Activated CD8-positive, alpha-beta memory T cell treated with anti-CD3 and anti-CD28 coated beads for 48 hours (primary cell): Measurements from ENCODE around the gene CDCA4.
"Not testable (repeated sequence)": the region's sequence is repeated elsewhere in the genome, so short reads cannot be mapped to it uniquely, and the experiment has no call there.

Experiments used
- DNase-seq, 3 experiments: peaks; one replicate each; pipeline ENCODE4 v3.0.0-alpha.2; 2020; ENCODE audit warnings: low read depth in 2 of 3, low spot score in 2 of 3

CDCA4 gene

DNA sequence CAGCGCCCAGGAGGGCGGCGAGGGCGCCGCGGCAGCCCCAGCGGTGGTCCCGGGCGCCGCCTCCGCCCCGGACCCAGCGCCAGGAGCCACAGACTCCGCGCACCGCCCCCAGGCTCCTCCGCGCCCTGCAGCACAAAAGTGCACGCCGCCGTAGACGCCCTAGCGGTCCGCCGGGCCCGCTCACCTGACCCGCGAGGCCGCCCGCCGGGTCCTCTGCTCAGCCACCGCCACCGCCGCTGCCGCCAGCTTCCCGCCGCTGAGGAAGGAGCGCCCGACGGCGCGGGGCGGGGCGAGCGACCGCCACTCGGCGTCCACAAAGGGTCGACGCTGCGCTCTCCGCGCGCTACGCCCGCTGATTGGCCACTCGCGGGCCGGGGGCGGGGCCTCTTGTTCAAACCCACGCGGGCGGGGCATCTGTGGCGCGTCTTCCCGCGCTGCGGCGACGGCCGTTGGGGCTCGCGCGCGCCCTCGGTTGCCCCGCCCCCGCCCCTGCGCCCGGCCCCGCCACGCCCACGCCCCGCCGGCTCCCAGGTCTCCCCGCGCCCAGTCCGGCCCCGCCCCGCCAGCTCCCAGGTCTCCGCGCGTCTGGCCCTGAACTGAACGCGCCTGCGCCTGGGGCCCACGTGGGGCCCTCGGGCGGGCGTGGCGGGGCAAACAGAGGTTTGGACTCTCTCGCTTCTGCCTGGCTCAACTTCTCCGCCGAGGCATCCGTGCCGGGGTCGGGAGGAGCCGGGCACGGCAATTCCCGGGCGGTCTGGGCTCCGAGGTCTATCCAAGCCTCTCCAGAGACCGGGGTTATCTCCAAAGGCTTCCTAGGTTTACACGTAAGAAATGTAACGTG lies at the start of gene CDCA4:
Gene CDCA4, minus strand, starts transcription at position 269 of the 841 bp plus-strand sequence. CDS start 9,154 bp downstream, outside the sequence.
- DNase-seq, result peak; percentile 96 to 97 (median 96)

DNA sequence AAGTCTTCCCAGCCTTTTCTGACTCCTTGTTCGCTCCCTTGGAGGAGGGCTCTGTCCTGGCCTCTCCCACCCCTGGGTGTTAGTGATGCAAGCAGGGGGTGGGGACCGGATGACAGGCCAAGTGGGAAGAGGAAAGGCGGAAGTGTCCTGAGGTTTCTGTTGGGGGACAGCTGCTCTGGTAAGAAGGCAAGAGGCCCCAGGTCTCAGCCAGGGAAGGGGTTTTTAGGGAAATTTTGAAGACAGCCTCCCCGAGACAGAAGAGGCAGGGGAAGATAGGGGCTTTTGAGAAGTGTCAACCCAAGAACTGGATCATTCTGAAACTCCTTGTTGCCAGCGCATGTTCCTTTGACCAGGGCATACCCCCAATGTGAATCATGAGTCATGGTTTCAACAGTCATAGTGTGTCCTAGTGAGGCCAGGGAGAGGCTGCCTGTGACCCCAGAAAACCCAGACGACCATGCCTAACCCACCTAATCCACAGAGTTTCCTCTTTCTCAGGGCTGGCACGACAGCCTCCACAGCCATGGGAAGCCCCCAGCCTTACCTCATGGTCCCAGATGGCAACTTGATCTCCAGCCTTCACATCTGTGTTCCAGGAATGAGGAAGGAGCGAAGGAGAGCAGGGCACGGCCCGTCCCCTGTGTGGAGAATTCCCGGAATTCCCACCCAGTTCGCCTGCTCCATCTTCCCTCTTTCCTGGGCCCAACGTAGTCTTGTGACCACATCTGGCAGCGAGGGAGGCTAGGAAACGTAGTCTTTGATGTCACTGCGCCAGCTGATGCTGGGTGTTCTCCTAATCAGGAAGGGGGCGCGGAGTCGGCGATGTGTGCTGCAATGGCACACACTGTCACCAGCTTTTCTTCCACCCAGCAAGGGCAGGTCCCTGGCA lies 49.2 kb upstream of the CDCA4 start:
- DNase-seq, result no peak

DNA sequence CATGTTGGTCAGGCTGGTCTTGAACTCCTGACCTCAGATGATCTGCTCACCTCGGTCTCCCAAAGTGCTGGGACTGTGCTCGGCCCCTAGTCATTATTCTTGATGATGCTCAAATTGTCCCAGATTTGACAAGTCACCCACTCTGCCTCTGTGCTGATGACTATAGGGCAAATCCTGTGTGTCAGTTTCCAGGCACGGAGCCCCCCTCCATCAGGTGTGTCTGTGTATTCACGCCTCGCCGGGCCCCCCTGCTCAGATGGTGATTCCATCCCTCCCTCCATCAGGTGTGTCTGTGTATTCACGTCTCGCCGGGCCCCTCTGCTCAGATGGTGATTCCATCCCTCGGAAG lies 48.6 kb upstream of the CDCA4 start:
- no peak for DNase-seq

DNA sequence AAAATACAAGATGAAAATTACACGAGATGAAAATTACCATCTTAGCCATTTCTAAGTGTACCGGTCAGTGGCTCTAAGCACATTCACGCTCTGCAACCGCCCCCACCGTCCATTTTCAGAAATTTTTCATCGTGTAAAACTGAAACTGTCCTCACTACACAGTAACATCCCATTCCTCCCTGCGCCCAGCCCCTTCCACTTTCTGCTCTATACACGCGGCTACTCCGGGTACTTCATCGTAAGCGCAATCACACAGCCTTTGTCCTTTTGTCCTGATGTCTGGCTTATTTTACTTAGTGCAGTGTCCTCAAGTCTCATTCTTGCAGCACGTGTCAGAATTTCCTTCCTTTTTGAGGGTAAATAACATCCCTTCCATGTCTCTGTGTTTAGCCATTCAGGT lies 47.9 kb upstream of the CDCA4 start:
- DNase-seq, result no peak

DNA sequence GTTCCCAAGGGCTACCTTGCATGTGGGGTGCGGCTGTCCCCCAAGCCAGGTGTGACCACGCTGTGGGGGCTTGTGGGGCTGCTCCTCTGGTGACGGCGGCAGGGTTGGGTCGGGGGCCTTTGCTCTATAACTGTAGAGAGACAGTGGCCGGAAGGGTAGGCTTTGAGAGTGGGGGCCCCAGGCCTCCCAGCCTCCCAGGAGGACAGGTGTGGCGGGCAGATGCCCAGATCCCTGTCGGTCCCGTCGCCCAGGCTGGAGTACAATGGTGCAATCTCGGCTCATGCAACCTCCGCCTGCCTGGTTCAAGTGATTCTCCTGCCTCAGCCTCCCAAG lies 47.1 kb upstream of the CDCA4 start:
- DNase-seq, result no peak

DNA sequence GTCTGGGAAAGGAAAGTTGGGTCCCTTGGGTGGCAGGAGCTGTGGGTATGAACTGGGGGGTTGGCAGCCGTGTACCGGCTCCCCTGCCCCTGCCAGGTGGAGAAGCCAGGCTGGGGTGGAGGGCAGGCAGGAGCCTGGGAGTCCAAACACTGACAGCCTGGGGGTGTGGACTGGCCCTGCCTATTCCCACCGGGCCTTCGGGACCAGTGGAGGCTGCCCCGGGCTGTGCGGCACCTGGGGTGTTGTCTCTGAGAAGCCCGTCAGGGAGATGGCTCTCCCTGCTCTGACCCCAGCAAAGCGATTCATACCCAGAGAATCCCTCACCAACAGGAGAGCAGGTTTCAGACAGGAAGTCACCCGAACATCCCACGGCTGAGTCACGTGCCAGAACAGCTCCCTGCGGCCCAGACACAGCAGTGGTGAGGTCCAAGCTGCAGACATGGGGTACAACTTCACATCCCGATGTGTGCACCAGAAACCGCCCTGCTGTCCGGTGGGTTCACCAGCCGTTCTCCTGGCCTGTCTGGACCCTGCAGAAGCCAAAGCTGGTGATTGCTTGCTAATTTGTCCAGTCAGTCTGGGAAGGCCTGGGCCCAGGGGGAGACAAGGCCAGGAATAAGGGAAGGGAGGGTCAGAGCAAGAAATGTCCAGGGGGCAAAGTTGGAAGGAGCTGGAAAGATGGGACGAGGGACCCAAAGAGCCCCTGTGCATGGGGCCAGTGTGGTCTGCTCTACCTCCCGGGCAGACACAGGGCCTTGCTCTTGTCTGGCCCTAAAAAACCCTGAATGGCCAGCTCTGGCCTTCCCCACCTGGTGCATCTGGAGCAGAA lies 46.5 kb upstream of the CDCA4 start:
- no peak for DNase-seq

DNA sequence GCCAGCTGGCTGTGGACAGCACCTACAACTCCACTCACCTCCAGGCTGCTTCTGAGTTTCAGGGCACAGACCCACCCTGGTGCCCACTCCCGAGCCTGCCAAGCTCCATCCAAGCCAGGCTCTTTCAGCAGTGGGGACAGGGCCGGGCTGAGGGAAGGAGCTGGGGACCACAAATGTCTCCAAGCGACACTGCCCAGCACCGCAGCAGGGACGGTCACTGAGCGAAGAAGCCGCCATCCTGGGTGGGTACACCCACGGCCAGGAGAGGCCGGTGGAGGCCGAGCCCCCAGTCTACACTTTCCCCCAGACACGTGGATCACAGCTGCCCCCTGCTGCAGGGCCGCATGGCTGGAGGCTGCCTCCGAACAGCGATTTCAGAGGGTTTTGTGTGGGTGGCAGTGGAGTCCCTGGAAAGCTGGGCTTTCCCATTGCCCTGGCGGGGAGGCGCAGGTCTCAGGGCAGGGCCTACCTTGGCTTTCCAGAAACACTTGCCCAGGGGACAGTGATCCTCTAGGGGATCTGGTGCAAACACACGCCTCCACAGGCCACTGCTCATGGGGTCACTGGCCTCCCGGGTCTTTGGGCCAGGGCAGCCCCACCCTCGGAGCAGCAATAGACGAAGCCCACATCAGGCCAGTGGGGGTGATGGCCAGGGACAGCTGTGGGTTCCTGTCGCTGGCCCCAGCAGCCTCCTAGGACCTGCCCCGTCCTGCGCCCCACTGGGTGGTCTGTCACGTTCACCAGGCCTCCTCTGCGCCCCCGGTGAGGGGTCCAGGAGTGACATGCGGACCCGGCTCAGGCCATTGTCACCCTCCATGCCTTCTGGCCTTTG lies 45.6 kb upstream of the CDCA4 start:
- DNase-seq, result no peak

DNA sequence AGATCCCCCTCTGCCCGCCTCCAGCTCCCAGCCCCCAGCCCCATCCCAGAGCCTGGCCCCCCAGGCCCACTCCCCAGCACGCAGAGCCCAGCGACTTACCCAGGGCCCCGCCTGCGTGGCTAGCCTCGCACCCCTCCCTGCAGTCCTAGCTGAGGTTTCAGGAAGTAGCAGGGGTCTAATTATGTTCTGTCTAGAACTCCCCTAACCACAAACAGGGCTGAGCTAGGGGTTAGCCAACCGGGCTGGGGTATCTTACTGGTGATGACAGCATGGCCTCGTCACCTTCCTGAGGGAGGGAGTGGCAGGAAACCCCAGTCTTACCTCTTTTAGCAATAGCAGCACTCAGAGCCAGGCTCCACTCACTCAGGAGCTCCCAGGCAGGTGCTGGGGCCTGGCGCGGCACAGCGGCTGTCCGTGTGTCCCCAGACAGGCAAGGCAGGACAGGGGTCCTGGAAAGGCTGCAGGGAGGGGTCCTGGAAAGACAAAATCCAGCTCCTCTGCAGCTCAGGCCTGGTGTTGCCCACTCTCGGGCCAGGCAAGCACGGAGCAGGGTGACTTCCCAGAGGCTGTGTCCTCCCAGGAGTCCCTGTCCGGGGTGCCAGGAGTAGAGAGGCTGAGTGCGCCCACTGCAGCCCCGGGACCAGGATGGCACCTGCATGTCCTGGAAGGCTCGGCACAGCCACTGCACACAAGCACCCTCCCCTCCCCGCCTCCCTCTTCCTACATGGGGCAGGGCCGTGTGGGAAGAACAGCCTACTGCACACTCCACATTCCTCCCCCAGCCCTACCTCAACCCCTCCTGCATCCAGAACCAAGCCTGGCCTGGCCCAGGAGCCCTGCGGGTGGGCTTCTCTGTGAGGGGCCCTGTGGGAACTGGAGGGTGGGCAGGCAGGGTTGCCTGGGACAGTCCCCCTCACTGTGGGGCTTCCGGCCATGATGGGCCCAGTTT lies 44.7 kb upstream of the CDCA4 start, which contains the start of gene GPR132:
Gene GPR132, minus strand, starts transcription at position 151 of the 949 bp plus-strand sequence. CDS start 10,010 bp downstream, outside the sequence.
- peak; percentile 55 to 75 (median 68) for DNase-seq

DNA sequence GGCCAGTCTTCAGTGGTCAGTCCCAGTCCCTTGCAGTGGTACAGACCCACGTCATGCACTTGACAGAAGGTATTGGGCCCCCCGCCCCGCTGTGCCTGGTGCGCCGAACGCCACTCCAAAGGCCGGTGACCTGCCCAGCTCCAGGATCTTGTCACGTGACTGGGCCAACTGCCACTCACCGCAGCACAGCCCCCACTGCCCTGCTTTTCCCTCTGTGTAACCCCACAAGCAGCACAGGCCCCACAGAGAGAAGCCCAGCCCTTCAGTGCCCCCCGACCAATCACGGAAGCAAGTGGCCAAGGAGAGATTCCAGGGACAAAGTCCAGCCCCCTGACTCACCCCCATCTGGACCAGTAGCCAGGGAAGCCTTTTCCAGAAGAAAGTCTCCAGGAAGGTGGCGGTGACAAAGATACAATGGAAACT lies 43.8 kb upstream of the CDCA4 start:
- DNase-seq, result no peak

DNA sequence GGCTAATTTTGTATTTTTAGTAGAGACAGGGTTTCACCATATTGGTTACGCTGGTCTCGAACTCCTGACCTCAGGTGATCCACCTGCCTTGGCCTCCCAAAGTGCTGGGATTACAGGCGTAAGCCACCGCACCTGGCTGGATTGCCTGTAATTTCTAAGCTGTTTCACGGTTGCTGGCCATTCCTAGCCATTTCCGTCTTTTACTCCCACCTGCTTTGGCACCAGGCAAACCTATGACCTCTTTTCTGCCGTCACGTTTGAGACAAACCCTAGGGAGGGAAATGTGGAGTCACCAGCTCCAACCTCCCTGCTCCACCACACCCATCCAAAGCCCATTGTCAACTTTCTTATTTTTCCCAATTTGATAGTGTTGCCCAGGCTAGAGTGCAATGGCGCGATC lies 43.1 kb upstream of the CDCA4 start:
- no peak for DNase-seq

DNA sequence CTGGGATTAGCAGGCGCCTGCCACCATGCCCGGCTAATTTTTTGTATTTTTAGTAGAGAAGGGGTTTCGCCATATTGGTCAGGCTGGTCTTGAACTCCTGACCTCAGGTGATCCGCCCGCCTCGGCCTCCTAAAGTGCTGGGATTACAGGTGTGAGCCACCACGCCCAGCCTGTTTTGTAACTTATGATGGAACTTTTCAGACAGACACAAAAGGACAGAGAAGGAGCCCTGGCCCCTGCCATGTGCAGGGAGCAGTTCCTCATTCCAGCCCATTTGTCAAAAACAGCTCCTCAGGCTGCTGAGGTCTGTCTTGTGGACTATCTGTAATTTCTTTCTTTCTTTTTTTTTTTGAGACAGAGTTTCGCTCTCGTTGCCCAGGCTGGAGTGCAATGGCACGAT lies 42.6 kb upstream of the CDCA4 start:
- not testable (repeated sequence) for DNase-seq

DNA sequence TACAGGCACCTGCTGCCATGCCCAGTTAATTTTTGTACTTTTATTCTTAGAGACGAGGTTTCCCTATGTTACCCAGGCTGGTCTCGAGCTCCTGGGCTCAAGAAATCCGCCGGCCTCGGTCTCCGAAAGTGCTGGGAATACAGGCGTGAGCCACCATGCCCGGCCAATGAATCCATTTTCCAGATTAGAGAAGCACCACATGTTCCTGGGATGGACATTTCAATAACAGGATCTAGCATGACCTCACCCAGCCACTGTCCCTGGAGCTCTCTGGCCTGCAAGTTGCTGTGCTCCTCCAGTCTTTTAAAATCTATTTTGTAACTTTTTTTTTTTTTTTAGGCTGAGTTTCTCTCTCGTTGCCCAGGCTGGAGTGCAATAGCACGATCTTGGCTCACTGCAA lies 42.2 kb upstream of the CDCA4 start:
- DNase-seq, result no peak

DNA sequence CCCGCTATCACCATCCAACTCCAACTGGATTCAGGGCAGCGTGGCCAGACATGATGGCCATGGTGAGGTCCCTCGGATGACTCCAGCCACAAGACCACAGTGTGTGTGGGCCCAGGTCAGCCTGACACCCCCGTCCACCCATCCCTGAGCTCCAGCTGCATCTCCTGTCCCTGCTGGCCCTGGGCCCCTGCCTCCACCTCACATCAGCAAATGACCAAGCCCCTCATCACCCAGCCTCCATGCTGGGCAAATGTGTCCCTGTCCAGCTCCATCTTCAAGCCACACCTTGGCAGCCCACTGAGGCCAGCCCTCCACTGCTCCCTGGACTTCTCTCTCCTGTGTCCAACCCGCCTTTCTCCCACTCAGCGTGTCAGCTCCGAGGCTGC lies 41.2 kb upstream of the CDCA4 start:
- no peak for DNase-seq

DNA sequence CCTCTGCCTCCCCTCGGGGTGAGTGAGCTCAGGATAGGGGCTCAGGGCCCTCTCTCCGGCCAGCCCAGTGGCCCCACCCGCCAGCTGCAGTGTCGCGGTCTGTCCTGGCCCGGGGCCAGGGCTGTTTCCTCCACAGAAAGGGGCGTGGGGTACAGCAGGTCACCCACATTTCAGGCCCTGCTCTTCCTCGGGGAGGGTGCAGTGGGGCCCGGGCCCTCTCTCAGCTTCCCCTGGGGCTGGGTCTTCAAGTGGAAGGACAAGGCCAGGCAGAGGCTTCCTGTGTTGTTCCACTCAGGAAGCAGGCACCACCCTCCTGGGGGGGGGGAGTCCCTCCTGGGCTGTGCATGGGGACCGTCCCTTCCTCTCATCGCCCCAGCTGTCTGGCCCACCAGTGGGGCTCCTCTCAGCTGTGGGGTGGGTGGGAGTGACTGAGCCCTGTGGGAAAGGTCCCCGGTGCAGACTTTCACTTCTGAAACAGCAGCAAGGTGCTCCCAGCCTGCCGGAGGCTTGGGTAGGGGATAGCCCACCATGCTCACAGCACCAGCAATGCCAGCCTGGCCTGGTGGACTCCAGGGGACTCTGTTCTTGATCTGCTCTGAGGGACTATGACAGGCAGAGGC lies 40.7 kb upstream of the CDCA4 start:
- peak in 1 of 3 experiments; percentile 60 for DNase-seq

DNA sequence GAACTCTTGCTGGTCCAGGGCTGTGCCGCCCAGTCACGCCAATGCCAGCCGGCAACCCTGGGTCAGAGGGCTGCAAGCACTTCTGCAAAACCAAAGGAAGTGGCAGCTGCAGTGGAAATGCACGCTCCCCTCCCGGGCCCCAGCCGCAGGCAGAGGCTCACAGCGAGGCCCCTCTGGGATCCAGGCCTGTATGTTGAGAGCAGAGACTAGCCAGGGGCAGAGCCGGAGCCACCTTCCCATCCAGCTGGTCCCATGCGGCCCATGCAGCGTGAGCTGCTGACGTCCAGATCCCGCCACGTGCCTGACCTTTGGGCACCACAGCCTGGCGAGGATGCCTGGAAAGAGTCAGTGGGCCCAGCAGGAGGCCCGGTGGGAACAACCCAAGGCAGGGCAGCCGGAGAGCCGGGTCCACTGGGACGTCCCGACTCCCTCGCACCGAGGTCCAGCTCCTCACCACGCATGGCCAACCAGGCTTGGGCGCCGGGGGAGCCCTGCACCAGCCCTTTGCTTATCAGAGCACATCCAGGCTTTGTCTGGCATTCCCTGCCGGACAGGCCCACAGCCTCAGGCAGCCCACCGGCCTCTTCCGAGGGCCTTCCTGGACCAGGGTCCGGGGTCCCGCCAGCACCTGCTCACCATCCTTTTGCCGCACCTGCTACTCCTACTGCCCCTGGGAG lies 40.0 kb upstream of the CDCA4 start:
- no peak for DNase-seq

DNA sequence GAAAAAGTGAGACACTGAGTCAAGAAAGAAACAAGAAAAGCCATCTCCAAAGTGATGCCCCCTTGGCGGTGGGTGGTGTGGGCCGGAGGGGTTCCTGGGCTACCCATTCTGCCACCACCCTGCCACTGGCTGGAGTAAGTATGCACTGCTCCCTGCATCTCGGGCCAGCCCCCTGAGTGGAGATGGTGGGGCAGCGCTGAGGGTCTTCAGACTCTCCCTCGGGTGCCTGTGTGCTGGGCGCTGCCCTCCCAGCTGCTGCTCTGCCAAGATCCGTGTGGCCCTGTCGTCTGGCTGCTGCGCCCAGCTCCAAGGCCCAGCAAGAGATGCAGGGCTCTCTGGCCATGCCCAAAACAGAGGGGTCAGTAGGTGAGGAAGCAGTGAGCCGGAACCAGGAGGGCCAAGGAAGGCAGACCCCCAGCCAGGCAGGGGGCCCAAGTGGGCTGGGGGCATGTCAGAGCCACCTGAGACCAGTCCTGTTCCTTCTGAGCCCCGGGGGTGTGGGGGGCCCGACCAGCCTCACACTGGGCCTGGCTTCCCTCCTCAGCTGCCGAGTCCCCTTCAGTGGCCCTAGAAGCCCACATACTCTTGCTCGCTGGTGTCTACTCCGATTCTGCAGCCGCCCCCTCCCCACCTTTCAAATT lies 39.2 kb upstream of the CDCA4 start:
- DNase-seq, result no peak

DNA sequence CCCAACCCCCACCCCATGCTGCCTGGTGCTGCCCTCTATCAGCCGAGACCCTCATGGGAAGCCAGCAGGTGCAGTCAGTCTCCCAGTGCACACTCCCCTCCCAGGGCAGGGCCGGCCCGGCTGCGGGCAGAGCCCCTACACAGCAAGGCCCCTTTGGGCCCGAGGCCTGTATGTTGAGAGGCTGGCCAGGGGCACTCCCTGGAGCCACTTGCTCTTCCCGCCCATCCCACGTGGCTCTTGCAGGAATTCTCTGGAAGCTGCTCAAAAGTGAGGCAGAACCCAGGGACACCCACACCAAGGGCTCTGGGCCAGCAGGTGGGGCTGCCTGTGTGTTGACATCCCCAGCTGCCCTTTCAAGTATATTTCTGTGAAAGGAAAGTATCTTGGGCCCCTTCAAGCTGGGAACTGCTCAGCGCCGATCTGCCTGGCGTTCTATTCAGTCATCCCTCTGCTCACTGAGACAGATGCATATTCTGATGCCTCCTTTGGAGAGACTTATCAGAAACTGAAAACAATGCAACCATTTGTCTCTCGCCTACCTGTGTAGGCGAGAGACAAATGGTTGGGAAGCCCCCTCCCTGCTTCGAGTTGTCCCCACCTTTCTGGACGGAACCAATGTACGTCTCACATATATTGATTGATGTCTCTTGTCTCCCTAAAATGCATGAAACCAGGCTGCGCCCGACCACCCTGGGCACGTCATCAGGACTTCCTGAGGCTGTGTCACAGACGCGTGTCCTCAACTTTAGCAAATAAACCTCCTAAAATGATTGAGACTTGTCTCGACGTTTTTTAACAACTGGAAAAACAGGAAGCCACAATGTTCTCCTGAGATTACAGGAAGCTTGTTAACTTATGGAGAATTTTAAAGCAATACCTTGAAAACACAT lies 38.4 kb upstream of the CDCA4 start:
- DNase-seq, result no peak
